ENCODE results near the gene STN1.

GRCh38 chr10:103916876-103917275, 1.1 kb downstream of the STN1 start:
- TF ChIP-seq POLR2A (IDR thresholded peaks at IDR 0.05) (no peak), CTCF (IDR thresholded peaks at IDR 0.05) (no peak)
